CD14-positive monocyte (primary cell): ENCODE results near the gene MACO1. TPM values are rescaled to one million over a fixed set of nuclear protein-coding genes. Genes with fewer than 3 reads are reported as not detected.
A peak's percentile ranks its signal among the peaks of the same experiment; 100 is the strongest.
"Not testable (repeated sequence)": the region's sequence is repeated elsewhere in the genome, so short reads cannot be mapped to it uniquely, and the experiment has no call there.

Experiments
- DNase-seq, 3 donors: peaks; one replicate each; pipeline ENCODE4 v3.0.0-alpha.2; 2011 to 2022
- H2AFZ ChIP-seq: 2 replicates; pipeline ENCODE4 v1.6.0; 2012; ENCODE audit warnings: mild to moderate bottlenecking, low read depth, low read length, inconsistent platforms; ENCODE audit not compliant: insufficient read depth, poor library complexity, severe bottlenecking
- H3K27ac ChIP-seq, 2 donors: 1 replicate in 1 of 2; 2 replicates in 1 of 2; pipeline ENCODE4 v1.5.1; 2012 to 2013; ENCODE audit warnings: low read length in 2 of 2, control low read depth in 1 of 2, inconsistent platforms in 1 of 2, low read depth in 1 of 2, mild to moderate bottlenecking in 1 of 2
- H3K27me3 ChIP-seq, 2 donors: one replicate each; pipeline versions ENCODE4 v1.6.0 to v1.6.1; 2011 to 2013; ENCODE audit warnings: low read length in 2 of 2; ENCODE audit not compliant: control insufficient read depth in 2 of 2, insufficient read depth in 2 of 2
- H3K36me3 ChIP-seq, 2 donors: replicated peaks in 1 of 2; 1 replicate in 1 of 2; 2 replicates in 1 of 2; pipeline versions ENCODE4 v1.5.1 to v1.6.1; 2012 to 2013; ENCODE audit warnings: low read length in 2 of 2, control low read depth in 1 of 2, inconsistent platforms in 1 of 2, mild to moderate bottlenecking in 1 of 2; ENCODE audit not compliant: insufficient read depth in 2 of 2, control insufficient read depth in 1 of 2
- H3K4me1 ChIP-seq, 2 donors: 1 replicate in 1 of 2; 2 replicates in 1 of 2; pipeline versions ENCODE4 v1.5.1 to v1.6.1; 2012 to 2013; ENCODE audit warnings: low read length in 2 of 2, control low read depth in 1 of 2, inconsistent platforms in 1 of 2, mild to moderate bottlenecking in 1 of 2, moderate library complexity in 1 of 2; ENCODE audit not compliant: insufficient read depth in 2 of 2, control insufficient read depth in 1 of 2
- H3K4me2 ChIP-seq: replicated peaks from 2 replicates; pipeline ENCODE3; 2012; ENCODE audit warnings: low read length, moderate library complexity, mild to moderate bottlenecking; ENCODE audit not compliant: poor library complexity, severe bottlenecking; ENCODE audit errors: extremely low read depth
- H3K4me3 ChIP-seq, 3 experiments: fragments of 200-600 bp in 1 of 3; sonication (generic) in 1 of 3; replicated peaks in 1 of 3; 1 replicate in 2 of 3; 2 replicates in 1 of 3; pipeline ENCODE4 v1.5.1; 2011 to 2013; ENCODE audit warnings: low read length in 3 of 3, mild to moderate bottlenecking in 3 of 3, control low read depth in 2 of 3, low read depth in 2 of 3, inconsistent platforms in 1 of 3, moderate library complexity in 1 of 3
- H3K79me2 ChIP-seq: 2 replicates; pipeline ENCODE4 v1.6.0; 2012; ENCODE audit warnings: mild to moderate bottlenecking, control low read depth, inconsistent platforms, low read length, moderate library complexity; ENCODE audit not compliant: insufficient read depth
- H3K9ac ChIP-seq: 2 replicates; pipeline ENCODE4 v1.6.0; 2017; ENCODE audit warnings: low read length, mild to moderate bottlenecking; ENCODE audit not compliant: insufficient read depth, poor library complexity, severe bottlenecking
- H3K9me3 ChIP-seq, 2 donors: replicated peaks in 1 of 2; 1 replicate in 1 of 2; 2 replicates in 1 of 2; pipeline versions ENCODE4 v1.5.1 to v1.6.1; 2012 to 2013; ENCODE audit warnings: low read length in 2 of 2, control low read depth in 1 of 2; ENCODE audit not compliant: control insufficient read depth in 1 of 2, insufficient read depth in 1 of 2
- H4K20me1 ChIP-seq: 2 replicates; pipeline ENCODE4 v1.6.0; 2012; ENCODE audit warnings: mild to moderate bottlenecking, low read length, control low read depth, moderate library complexity; ENCODE audit not compliant: insufficient read depth
- H3K27ac Mint-ChIP-seq, 7 donors: one replicate each; pipeline ENCODE4 v1.8.0; 2020; ENCODE audit warnings: mild to moderate bottlenecking in 7 of 7, mixed read lengths in 7 of 7, moderate library complexity in 6 of 7, inconsistent platforms in 2 of 7
- H3K27me3 Mint-ChIP-seq, 3 donors: one replicate each; pipeline ENCODE4 v1.8.0; 2021 to 2022; ENCODE audit warnings: low read depth in 3 of 3, mild to moderate bottlenecking in 3 of 3, mixed read lengths in 3 of 3, moderate library complexity in 3 of 3, inconsistent platforms in 1 of 3
- H3K36me3 Mint-ChIP-seq, 2 donors: one replicate each; pipeline ENCODE4 v1.8.0; 2020; ENCODE audit warnings: mixed read lengths in 2 of 2, inconsistent platforms in 1 of 2, mild to moderate bottlenecking in 1 of 2
- H3K4me1 Mint-ChIP-seq: one replicate; pipeline ENCODE4 v1.8.0; 2020; ENCODE audit warnings: mild to moderate bottlenecking, mixed read lengths
- H3K4me3 Mint-ChIP-seq, 2 donors: one replicate each; pipeline ENCODE4 v1.8.0; 2020; ENCODE audit warnings: mild to moderate bottlenecking in 2 of 2, mixed read lengths in 2 of 2, moderate library complexity in 1 of 2
- H3K9me3 Mint-ChIP-seq, 7 donors: one replicate each; pipeline ENCODE4 v1.8.0; 2020 to 2022; ENCODE audit warnings: mixed read lengths in 7 of 7, mild to moderate bottlenecking in 6 of 7, moderate library complexity in 6 of 7, inconsistent platforms in 2 of 7
- WGBS: methylation state at CpG from one replicate; pipeline ENCODE4 v1.1.5; 2013; ENCODE audit warnings: missing lambda C conversion rate; ENCODE audit not compliant: insufficient coverage; 5-methylcytosine and 5-hydroxymethylcytosine counted together
- intact Hi-C, 2 donors: fragments of 100-400 bp; cut with micrococcal nuclease; formaldehyde crosslinking; loops; one replicate each; pipeline versions ENCODE4 v1.15.0 to v1.15.1; 2023
- polyA plus RNA-seq, 3 donors: library from polyadenylated mRNA; depleted of rRNA in 1 of 3; unstranded in 2 of 3; stranded (reverse) in 1 of 3; fragments of 300-500 nt in 2 of 3; fragments of >200 nt in 1 of 3; fragmentation: Illumina TruSeq in 2 of 3; gene quantifications; 1 replicate in 2 of 3; 2 replicates in 1 of 3; pipeline ENCODE4 v1.2.3, GENCODE V29; 2012 to 2021
- TF ChIP-seq, protein P1 (sequence below): fragments of 200-600 bp; IDR thresholded peaks from one replicate; pipeline ENCODE4 v1.8.0; 2022; ENCODE audit warnings: antibody characterized with exemption, mild to moderate bottlenecking

MACO1 gene
- polyA plus RNA-seq, 3 donors = 2.6 to 4.1 (median 3.9) TPM

DNA sequence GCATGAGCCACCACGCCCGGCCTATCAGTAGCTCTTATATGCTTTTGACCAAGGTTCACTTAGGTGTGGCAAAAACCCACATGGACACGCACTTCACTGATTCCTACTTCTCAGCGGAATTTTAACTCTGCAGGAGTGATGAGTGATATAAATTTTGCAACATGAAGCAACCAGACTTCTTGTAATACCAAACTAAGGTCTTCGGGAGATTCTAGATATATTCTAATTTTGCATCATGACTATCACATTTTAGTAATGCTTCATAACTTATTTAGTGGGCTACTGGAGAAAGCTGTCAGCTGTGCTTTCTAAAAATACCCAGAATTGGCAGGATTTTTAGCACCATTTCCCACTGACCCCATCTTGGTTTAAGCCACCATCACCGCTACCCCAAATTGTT, 37.9 kb upstream of the MACO1 start:
- no CpG with 5 or more reads among the region's 6 CpGs for WGBS
- no peak overlapping the region for H3K4me2 ChIP-seq
- no peak overlapping the region for H3K4me3 Mint-ChIP-seq

DNA sequence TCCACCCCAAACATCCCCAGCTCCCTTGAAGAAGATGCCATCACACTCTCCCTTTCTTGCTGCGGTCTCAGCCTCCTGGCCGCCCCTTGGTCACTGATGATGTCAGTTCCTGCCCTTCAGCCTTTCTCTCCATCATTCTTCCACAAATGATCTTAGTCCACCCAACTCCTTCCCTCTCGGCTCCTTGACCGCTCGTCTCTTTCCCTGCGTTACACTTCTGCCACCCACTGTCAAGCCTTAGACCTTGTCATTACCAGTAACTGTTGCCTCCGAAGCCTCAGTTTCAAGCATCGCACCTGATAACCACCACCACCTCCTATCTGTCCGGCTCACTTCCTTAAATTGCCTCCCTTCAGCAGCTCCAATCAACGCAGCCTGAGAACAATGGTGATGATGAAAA, 33.1 kb upstream of the MACO1 start:
- Mint-ChIP-seq H3K4me3 (peak overlapping the region in 1 of 2 donors; percentile 16), H3K27ac (peak overlapping the region in 2 of 7 donors; percentile 35 to 72)
- not testable (repeated sequence) for H2AFZ ChIP-seq, H3K27me3 Mint-ChIP-seq, H3K9me3 Mint-ChIP-seq, H3K36me3 Mint-ChIP-seq, H3K4me1 Mint-ChIP-seq, DNase-seq, H3K9me3 ChIP-seq, H4K20me1 ChIP-seq, H3K36me3 ChIP-seq, H3K27me3 ChIP-seq, H3K9ac ChIP-seq, H3K79me2 ChIP-seq, H3K27ac ChIP-seq, H3K4me2 ChIP-seq, H3K4me1 ChIP-seq, H3K4me3 ChIP-seq
- no CpG with 5 or more reads among the region's 10 CpGs for WGBS
- intact Hi-C loops = loop anchor here in 1 of 2 donors (10.0 kb wide), 1 partner anchor 87 kb away; no protein-coding TSS in a partner anchor

More for the DNA sequence above, 37.9 kb upstream of the MACO1 start:
- no peaks in the 10 kb centered on the region for H3K27me3 ChIP-seq
- no peaks in the 10 kb centered on the region for H3K79me2 ChIP-seq
- peak in 1 of 3 donors; percentile 20 for DNase-seq
- no peaks in the 10 kb centered on the region for H3K4me1 ChIP-seq
- Mint-ChIP-seq H3K4me1 (peaks cover 9% of the 10 kb centered on the region), H3K27me3 (peaks cover 0 to 1% (median 0%) of the 10 kb centered on the region in 3 donors), H3K36me3 (no peaks in the 10 kb centered on the region), H3K27ac (peak overlapping the region in 2 of 7 donors; percentile 55 to 68), H3K9me3 (peaks cover 0 to 2% (median 0%) of the 10 kb centered on the region in 7 donors)
- no peak overlapping the region for H3K9ac ChIP-seq
- TF ChIP-seq, protein P1, sequence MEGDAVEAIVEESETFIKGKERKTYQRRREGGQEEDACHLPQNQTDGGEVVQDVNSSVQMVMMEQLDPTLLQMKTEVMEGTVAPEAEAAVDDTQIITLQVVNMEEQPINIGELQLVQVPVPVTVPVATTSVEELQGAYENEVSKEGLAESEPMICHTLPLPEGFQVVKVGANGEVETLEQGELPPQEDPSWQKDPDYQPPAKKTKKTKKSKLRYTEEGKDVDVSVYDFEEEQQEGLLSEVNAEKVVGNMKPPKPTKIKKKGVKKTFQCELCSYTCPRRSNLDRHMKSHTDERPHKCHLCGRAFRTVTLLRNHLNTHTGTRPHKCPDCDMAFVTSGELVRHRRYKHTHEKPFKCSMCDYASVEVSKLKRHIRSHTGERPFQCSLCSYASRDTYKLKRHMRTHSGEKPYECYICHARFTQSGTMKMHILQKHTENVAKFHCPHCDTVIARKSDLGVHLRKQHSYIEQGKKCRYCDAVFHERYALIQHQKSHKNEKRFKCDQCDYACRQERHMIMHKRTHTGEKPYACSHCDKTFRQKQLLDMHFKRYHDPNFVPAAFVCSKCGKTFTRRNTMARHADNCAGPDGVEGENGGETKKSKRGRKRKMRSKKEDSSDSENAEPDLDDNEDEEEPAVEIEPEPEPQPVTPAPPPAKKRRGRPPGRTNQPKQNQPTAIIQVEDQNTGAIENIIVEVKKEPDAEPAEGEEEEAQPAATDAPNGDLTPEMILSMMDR = no peak
- H3K4me3 ChIP-seq = no peak overlapping the region
- H3K9me3 ChIP-seq = no peaks in the 10 kb centered on the region
- no peaks in the 10 kb centered on the region for H4K20me1 ChIP-seq
- H3K36me3 ChIP-seq = no peaks in the 10 kb centered on the region
- H2AFZ ChIP-seq = no peak overlapping the region
- H3K27ac ChIP-seq = no peak overlapping the region
- intact Hi-C loops = loop anchor here in 1 of 2 donors (10.0 kb wide), 1 partner anchor 92 kb away; no protein-coding TSS in a partner anchor

DNA sequence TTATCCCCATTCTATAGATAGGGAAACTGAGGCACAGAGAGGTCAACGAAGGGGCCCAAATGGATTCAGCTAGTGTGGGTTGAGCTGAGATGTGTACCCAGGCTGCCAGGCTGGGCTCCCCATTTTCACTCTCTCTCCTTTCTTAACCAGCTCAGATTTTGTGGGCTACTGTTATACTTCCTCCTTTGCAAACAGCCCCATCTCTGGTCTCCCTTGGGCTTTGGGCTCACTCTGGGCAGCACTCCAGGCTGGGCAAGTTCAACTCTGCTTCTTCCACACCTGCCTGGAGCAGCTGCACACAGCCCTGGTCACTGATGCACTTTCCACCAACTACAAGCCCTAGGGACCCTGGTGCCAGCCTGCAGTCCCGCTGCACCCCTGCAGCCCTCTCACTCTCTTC, 32.6 kb upstream of the MACO1 start:
- H3K4me1 Mint-ChIP-seq, H3K9me3 Mint-ChIP-seq, H3K36me3 Mint-ChIP-seq, H3K27me3 ChIP-seq, H3K4me2 ChIP-seq, H4K20me1 ChIP-seq, H3K4me3 Mint-ChIP-seq, H3K9me3 ChIP-seq, H3K4me1 ChIP-seq, H3K79me2 ChIP-seq, DNase-seq, H3K27ac Mint-ChIP-seq, H3K9ac ChIP-seq, H3K27ac ChIP-seq, H2AFZ ChIP-seq, H3K36me3 ChIP-seq, H3K27me3 Mint-ChIP-seq, H3K4me3 ChIP-seq: not testable (repeated sequence)
- intact Hi-C loops = loop anchor here in 1 of 2 donors (10.0 kb wide), 1 partner anchor 87 kb away; no protein-coding TSS in a partner anchor
- no CpG with 5 or more reads among the region's 2 CpGs for WGBS
